CD4-positive, alpha-beta T cell treated with Interleukin-21 for 1 hour (primary cell): Measurements from ENCODE around the gene PEAK1.
"Not testable (repeated sequence)": the region's sequence is repeated elsewhere in the genome, so short reads cannot be mapped to it uniquely, and the experiment has no call there.

Experiments
- DNase-seq: peaks from one replicate; pipeline ENCODE4 v3.0.0-alpha.2; 2020

The PEAK1 gene

GRCh38 chr15:77425104-77425503 lies 5.2 kb upstream of the PEAK1 start:
- no peak for DNase-seq

- DNase-seq, result no peak
Observed at GRCh38 chr15:77421370-77421700, 1.4 kb upstream of the PEAK1 start.

DNA sequence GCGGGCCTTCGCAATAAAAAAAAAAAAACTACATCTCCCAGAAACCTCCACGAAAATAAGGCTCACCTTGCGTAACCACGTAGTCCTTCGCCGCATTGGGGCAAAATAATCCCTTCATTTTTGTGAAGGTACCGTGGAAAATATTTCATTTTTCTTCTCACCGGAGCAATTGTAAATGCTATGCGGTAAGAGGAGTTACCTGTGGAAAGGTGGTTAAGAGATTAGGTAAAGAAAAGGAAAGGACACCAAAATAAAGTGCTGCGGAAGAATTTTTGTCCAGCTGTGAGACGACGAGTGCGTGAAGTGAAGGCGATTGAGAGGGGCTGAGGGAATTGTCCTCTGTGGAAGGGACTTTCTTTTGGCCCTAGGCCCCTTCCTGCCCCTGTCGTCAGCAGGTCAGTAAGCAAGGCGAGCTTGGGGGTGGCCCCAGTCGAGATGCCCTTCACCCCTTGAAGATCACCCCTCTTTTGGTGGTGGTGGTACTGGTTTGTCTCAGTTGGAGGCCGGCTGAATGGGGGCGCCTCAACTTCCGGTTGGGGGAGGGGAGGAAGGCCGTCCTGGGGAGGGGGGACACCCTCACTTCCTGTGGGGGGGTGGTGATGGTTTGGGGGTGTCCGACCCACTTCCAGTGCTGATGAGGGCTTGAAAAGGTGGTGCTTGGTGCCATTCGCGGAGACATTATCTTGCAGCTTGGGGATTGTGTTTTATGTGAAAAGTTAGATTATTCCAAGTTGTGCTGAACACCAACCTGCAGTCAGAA lies 886 bp upstream of the PEAK1 start, which contains the start of gene HMG20A:
HMG20A (plus strand) TSS at position 279 of the 760 bp plus-strand sequence. CDS start 37,520 bp downstream, outside the sequence.
- peak; percentile 74 for DNase-seq

- peak; percentile 12 for DNase-seq
Observed at GRCh38 chr15:77418966-77419835, 703 bp downstream of the PEAK1 start.

DNA sequence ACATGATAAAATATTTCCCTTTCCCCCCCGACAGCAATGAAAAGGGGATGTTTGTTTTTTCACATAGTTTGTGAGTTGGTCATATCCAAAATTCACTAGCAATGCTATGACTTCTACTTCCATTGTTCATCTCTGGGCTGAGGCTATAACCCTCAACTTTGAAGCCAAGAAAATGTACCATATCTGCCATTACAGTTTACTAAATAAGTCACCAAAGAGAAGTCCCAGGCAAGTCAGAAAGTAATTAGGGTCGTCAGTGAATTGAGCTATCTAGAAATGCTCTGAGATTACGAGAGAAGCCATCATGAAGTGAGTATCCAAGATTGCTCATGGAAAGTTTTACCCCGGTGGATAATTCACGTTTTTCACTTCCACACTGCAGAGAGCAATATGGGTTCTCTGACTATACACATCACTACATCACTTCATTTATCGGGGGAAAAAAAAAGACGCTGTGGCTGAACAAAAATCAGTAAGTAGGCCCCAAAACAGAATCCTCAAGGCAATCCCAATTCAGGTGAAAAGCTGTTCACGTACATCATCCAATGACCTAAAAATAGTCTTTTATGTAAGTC lies 1.4 kb downstream of the PEAK1 start:
- no peak for DNase-seq

GRCh38 chr15:77417602-77418001 lies 2.3 kb downstream of the PEAK1 start:
- DNase-seq, result no peak

GRCh38 chr15:77416954-77417353 lies 3.0 kb downstream of the PEAK1 start:
- no peak for DNase-seq

DNA sequence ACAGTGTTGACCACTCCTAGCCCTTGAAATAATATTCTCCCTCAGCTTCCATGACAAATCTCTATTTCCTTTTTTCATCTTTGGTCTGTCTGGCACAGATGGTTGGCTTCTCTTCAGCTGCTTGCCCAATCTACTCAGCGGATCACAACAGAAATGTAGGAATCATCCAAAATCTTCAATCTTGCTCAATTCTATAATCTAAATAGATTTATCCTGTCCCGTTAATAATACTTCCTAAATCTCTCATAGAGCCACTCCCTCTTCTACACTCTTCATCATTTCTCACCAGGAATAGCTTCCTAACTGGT lies 3.8 kb downstream of the PEAK1 start:
- DNase-seq, result no peak

- no peak for DNase-seq
Observed at GRCh38 chr15:77415450-77416147, 4.3 kb downstream of the PEAK1 start.

GRCh38 chr15:77414789-77415442 lies 5.0 kb downstream of the PEAK1 start:
- DNase-seq, result no peak

- DNase-seq, result no peak
Observed at GRCh38 chr15:77413699-77414349, 6.1 kb downstream of the PEAK1 start.

DNA sequence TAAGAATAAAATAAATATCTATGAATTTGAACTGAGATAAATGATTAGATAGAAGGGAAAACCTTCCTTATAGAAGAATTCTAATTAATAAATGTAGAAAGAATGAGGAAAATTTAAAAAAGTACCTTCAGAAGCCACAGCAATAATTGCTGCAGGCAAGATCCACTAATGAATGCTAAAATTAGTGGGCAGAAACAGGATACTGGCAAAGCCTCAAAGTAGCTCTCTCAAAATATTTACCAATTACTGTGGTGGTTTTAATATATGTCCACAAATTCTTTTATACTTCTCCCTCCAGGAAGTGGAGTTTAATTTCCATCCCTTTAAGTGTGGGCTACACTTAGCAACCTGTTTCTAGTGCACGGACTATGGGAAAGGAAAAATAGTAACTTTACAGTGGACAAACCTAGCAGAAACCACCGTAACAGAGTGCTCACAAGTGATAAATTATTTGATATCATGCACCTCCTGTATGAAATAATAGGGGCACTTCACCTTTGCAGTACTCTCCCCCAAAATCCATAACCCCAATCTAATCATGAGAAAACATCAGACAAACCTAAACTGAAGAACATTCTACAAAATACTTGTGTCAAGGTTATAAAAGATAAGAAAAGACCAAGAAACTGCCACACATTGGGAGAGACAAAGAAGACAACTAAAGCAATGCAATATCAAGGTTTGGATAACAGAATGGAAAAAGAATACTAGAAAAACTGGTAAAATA lies 6.8 kb downstream of the PEAK1 start:
- no peak for DNase-seq

- DNase-seq, result no peak
Observed at GRCh38 chr15:77411619-77411976, 8.3 kb downstream of the PEAK1 start.

DNA sequence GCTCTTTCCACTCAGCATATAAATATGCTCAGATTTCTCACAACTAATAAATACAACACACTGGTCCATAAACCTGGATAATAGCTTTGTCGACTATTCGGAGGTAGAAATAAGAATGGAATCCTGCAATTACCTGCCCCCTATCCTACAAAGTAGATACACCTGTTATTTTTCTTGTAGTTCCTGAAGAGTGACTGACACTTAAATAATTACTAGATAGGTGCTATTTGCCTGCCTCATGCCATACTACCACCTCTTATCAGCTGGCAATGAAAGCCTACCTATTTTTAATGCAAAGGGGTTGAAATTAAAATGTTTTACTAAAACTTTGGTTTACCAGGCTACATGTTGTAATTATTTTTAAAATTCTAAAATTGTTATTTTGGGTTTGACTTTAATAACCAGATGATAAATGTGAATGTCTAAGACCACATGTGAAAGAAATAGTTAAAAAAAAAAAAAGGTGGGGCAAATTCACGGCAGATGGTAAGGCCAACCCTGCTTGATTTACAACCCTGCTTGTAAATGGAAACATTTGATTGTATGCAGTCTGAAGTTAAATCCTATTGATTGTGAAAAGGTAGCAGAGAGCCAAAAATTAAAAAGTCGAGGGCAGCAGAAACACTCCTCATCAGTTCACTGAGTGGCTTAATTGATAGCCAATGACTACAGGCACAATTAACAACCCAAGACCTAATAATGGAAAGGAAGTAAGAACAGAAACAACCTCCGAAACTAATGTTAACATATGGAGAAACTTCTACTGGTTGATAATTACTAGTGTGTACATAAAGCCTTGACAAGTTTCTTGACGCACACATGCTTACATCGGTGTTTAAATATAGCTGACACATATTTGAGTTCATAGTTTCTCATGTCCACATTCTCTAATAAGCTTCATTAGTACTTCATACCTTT lies 8.9 kb downstream of the PEAK1 start:
- DNase-seq, result no peak

DNA sequence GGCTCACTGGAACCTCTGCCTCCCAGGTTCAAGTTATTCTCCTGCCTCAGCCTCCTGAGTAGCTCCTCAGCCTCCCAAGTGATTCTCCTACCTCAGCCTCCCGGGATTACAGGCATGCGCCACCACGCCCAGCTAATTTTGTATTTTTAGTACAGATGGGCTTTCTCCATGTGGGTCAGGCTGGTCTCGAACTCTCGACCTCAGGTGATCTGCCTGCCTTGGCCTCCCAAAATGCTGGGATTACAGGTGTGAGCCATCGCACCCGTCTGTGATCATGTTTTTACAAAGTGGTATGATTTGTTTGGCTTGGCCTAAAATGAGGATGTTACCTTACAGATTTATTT lies 9.8 kb downstream of the PEAK1 start:
- DNase-seq, result not testable (repeated sequence)

DNA sequence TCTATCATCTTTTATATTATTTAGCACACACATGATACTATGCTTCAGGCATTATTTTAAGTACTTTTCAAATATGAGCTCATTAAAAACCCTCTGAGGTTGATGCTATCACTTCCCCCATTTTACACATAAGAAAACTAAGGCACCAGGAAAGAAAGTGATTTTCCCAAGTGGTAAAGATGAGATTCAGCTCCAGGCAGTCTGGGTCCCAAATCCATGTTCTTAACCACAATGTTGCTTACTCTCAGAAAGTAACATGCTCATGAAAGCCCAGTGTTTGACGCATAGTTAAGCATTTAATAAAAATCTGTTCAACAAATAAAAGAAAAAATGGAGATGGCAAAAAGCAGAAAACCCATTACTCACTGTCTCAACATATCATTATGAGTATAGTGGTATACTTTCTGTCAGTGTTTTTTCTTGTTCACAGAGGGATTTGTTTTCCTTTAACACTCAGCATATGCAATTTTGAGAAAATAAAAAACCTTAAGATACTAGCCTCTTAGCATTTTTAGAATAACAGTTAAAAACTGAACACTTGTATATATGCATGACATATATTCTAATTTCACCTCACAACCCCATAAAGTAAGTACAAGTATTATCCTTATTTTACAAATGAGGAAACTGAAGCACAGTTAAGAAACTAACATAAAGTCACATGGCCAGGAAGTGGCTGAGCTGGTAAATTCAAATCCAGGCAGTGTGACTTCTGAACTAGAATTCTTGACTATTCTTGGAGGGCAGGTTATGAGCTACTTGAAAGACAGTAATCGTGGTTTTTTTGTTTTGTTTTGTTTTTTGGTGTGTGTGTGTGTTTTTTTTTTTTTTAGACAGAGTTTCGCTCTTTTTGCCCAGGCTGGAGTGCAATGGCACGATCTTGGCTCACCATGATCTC lies 10.4 kb downstream of the PEAK1 start:
- DNase-seq, result peak; percentile 43

GRCh38 chr15:77406846-77407245 lies 13.1 kb downstream of the PEAK1 start:
- DNase-seq, result no peak

DNA sequence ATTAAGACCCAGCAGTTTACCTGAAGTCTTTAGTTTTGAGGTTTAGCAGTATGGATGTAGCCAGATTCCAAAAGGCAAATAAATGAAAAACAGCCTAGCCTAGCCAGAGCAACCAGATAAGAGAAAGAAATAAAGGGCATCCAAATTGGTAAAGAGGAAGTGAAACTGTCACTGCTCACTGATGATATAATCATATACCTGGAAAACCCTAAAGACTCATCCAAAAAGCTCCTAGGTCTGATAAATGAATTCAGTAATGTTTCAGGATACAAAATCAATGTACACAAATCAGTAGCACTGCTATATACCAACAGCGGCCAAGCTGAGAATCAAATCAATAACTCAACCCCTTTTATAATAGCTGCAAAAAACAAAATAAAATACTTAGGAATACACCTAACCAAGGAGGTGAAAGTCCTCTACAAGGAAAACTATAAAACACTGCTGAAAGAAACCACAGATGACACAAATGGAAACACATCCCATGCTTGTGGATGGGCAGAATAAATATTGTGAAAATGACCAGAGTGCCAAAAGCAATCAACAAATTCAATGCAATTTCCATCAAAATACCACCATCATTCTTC lies 13.6 kb downstream of the PEAK1 start:
- DNase-seq, result not testable (repeated sequence)

DNA sequence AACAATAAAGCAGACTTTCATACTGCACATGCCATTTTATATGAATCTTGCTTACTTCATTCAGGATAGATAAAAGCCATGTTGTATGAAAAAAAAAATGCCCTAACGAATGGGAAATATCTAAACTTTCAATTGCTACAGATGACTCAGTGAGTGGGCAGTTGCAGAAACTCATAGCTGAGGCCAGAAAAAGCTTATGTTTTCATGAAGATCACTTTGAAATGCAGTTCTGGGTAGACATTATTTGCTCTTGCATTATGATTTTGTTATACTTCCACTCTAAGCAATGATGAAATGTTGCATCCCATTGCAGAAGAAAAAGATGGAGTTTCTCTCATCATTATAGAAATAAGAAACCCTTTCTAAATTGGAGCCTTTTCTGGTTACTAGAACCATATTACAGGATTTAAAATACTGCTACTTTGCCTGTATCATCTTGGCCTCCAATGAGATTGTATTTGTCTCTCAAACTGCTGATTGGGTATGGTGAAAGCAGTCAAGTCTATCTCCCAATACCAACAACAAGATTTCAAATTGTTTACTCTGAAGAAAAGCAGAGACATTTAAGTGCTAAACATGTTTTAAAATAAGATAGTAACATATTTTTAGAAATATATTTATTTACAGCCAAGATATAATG lies 17.0 kb downstream of the PEAK1 start:
- no peak for DNase-seq
